Suprapubic skin (tissue), 4 donors: Measurements from ENCODE around the gene ZDHHC17. TPM values are rescaled to one million over a fixed set of nuclear protein-coding genes. Genes with fewer than 3 reads are reported as not detected.

Source experiments
- DNase-seq, 2 donors: peaks; one replicate each; pipeline ENCODE4 v3.0.0-alpha.2; 2019; ENCODE audit warnings: low spot score in 2 of 2
- H3K27ac ChIP-seq: fragments of 200-600 bp; sonication (generic); one replicate; pipeline ENCODE4 v1.5.1; 2019
- H3K27me3 ChIP-seq: fragments of 200-600 bp; sonication (generic); one replicate; pipeline ENCODE4 v1.5.1; 2019
- H3K36me3 ChIP-seq: fragments of 200-600 bp; sonication (generic); one replicate; pipeline ENCODE4 v1.5.1; 2019
- H3K4me1 ChIP-seq: fragments of 200-600 bp; sonication (generic); one replicate; pipeline ENCODE4 v1.5.1; 2019
- H3K4me3 ChIP-seq: fragments of 200-600 bp; sonication (generic); one replicate; pipeline ENCODE4 v1.5.1; 2019; ENCODE audit warnings: mild to moderate bottlenecking
- H3K9me3 ChIP-seq: fragments of 200-600 bp; sonication (generic); one replicate; pipeline ENCODE4 v1.5.1; 2019
- EP300 ChIP-seq: sonication (generic); formaldehyde crosslinking; IDR thresholded peaks from one replicate; pipeline ENCODE4 v1.6.1; 2017; ENCODE audit warnings: antibody characterized with exemption
- POLR2A ChIP-seq, 2 donors: fragments of 450-650 bp; IDR thresholded peaks; one replicate each; pipeline ENCODE4 v1.6.1; 2017; ENCODE audit warnings: antibody characterized with exemption in 2 of 2, mild to moderate bottlenecking in 2 of 2, moderate library complexity in 2 of 2
- POLR2AphosphoS5 ChIP-seq, 3 donors: sonication (generic); formaldehyde crosslinking; IDR thresholded peaks; one replicate each; pipeline ENCODE4 v1.6.1; 2017; ENCODE audit warnings: antibody characterized with exemption in 3 of 3
- WGBS: methylation state at CpG from one replicate; pipeline ENCODE4 v1.1.5; 2018; 5-methylcytosine and 5-hydroxymethylcytosine counted together
- total RNA-seq, 4 donors: library from RNA; depleted of rRNA; stranded (reverse); fragments of >200 nt; gene quantifications; one replicate each; pipeline ENCODE4 v1.1.0, GENCODE V29; 2016
- TF ChIP-seq, protein P1 (sequence below), 2 donors: fragments of 200-600 bp in 1 of 2; fragments of 450-650 bp in 1 of 2; sonication (generic) in 1 of 2; IDR thresholded peaks; one replicate each; pipeline ENCODE4 v1.5.1; 2016 to 2019; ENCODE audit warnings: antibody characterized with exemption in 2 of 2, mild to moderate bottlenecking in 1 of 2, moderate library complexity in 1 of 2

ZDHHC17 gene
- total RNA-seq, 4 donors from 2014 or later, result 10.5 to 54.8 (median 19.9) TPM

DNA sequence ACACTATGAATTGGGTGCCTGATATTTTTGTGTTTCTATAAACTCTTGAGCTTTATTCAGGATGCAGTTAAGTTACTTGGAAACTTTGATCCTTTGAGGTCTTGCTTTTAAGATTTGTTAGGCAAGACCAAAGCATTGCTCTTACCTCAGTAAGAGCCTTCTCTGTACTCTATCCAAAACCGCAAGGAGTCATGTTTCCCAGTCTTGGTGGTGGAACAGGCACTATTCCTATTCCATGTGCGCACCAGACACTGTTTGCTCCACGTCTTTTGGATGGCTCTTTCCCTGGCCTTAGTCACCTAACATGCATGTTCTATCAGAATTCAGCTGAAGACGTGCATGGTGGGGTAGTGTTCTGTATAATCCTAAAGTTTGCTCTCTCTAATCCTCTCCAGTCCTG, 91.4 kb downstream of the ZDHHC17 start:
- Histone ChIP-seq H3K4me3 (no peak overlapping the region), H3K9me3 (no peaks in the 10 kb centered on the region), H3K36me3 (peaks cover 38% of the 10 kb centered on the region), H3K27ac (no peak overlapping the region), H3K27me3 (no peaks in the 10 kb centered on the region), H3K4me1 (no peaks in the 10 kb centered on the region)
- TF ChIP-seq POLR2AphosphoS5 (IDR thresholded peaks at IDR 0.05) (no peak), EP300 (no peak), POLR2A (IDR thresholded peaks at IDR 0.05) (no peak)
- TF ChIP-seq, protein P1, sequence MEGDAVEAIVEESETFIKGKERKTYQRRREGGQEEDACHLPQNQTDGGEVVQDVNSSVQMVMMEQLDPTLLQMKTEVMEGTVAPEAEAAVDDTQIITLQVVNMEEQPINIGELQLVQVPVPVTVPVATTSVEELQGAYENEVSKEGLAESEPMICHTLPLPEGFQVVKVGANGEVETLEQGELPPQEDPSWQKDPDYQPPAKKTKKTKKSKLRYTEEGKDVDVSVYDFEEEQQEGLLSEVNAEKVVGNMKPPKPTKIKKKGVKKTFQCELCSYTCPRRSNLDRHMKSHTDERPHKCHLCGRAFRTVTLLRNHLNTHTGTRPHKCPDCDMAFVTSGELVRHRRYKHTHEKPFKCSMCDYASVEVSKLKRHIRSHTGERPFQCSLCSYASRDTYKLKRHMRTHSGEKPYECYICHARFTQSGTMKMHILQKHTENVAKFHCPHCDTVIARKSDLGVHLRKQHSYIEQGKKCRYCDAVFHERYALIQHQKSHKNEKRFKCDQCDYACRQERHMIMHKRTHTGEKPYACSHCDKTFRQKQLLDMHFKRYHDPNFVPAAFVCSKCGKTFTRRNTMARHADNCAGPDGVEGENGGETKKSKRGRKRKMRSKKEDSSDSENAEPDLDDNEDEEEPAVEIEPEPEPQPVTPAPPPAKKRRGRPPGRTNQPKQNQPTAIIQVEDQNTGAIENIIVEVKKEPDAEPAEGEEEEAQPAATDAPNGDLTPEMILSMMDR (IDR thresholded peaks at IDR 0.05), result no peak
- WGBS, result 82% methylated on average over 4 of the region's 4 CpGs
- DNase-seq, result no peak

DNA sequence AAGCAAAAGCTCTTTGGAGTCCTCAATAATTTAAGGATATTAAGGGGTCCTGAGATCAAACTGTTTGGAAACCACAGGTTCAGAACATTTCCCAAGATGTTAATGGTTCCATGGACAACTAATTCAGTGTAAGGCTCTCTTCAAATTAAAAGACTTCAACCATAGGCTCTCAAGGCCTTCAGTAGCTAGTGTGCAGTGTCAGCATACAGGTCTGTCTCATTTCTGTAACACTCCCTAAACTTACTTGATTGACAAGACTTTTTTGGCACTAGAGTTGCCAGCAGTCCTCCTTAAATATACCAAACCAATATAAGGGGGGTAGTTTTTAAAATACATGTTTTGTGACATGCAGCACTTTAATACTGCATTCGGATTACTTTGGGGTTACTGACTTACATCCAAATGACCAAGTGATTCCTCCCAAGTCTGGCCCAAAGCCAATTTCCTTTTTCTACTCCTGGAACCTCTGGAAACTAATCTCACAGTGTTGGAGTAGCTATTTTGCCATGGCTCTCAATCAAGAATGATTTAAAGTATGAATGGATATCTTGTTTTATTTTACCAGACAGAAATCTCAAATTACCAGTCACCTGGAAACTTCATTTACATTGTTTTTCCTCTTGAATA, 92.2 kb downstream of the ZDHHC17 start:
- DNase-seq, result no peak
- Histone ChIP-seq H3K27me3 (no peaks in the 10 kb centered on the region), H3K27ac (no peak overlapping the region), H3K4me1 (no peaks in the 10 kb centered on the region), H3K36me3 (peaks cover 29% of the 10 kb centered on the region), H3K9me3 (no peaks in the 10 kb centered on the region), H3K4me3 (no peak overlapping the region)
- 96% methylated on average over 1 of the region's 1 CpG for WGBS
- TF ChIP-seq, protein P1 (IDR thresholded peaks at IDR 0.05), result no peak
- TF ChIP-seq EP300 (no peak), POLR2A (IDR thresholded peaks at IDR 0.05) (no peak), POLR2AphosphoS5 (IDR thresholded peaks at IDR 0.05) (no peak)

DNA sequence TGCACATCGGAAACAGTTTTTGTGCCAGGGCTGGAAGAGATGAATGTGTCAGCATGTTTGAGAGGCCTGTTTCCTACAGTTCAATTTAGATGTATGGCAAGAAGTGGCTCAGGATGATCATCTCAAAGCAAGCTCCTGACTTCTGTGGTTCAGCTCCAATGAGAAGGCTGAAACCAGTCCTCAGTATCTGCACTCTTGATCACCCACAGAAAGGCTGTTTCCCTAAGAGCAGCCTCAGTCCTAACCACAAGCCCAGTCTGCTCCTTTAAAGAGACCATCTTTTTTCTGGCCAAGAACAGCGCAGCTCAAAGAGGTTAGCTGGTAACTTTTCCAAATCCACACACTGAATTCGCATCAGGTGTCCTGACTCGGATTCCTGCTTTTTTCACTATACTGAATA, 95.7 kb downstream of the ZDHHC17 start:
- H3K27me3 ChIP-seq, result no peaks in the 10 kb centered on the region
- no peaks in the 10 kb centered on the region for H3K4me1 ChIP-seq
- DNase-seq, result no peak
- no peaks in the 10 kb centered on the region for H3K9me3 ChIP-seq
- TF ChIP-seq POLR2A (IDR thresholded peaks at IDR 0.05) (no peak), EP300 (no peak), POLR2AphosphoS5 (IDR thresholded peaks at IDR 0.05) (no peak)
- TF ChIP-seq, protein P1 (IDR thresholded peaks at IDR 0.05), result no peak
- peaks cover 24% of the 10 kb centered on the region for H3K36me3 ChIP-seq
- no peak overlapping the region for H3K27ac ChIP-seq
- no peak overlapping the region for H3K4me3 ChIP-seq
- 84% methylated on average over 4 of the region's 4 CpGs for WGBS

DNA sequence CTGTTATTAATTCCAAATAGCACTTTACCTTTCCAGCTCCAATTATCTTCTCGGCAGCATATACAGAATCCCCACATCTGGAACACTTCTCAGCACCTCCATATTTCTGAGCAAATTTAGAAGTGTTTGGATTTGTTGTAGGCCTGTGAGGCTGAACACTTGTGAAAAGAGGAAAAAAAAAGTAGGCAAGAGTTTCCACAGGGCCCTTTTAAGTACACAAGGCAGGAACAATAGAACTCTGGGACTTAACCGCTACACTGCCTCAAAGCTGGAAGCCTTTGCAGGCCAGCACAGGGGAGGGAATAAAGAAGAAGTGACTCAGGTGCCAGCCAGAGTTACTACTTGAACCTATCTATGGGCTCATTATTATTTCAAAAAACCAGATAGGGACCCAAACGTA, 96.3 kb downstream of the ZDHHC17 start:
- DNase-seq, result no peak
- H3K4me1 ChIP-seq, result no peaks in the 10 kb centered on the region
- TF ChIP-seq EP300 (no peak), POLR2A (IDR thresholded peaks at IDR 0.05) (no peak), POLR2AphosphoS5 (IDR thresholded peaks at IDR 0.05) (no peak)
- TF ChIP-seq, protein P1 (IDR thresholded peaks at IDR 0.05), result no peak
- H3K4me3 ChIP-seq, result no peak overlapping the region
- peaks cover 22% of the 10 kb centered on the region for H3K36me3 ChIP-seq
- no peaks in the 10 kb centered on the region for H3K27me3 ChIP-seq
- 88% methylated on average over 3 of the region's 3 CpGs for WGBS
- H3K9me3 ChIP-seq, result no peaks in the 10 kb centered on the region
- H3K27ac ChIP-seq, result no peak overlapping the region

DNA sequence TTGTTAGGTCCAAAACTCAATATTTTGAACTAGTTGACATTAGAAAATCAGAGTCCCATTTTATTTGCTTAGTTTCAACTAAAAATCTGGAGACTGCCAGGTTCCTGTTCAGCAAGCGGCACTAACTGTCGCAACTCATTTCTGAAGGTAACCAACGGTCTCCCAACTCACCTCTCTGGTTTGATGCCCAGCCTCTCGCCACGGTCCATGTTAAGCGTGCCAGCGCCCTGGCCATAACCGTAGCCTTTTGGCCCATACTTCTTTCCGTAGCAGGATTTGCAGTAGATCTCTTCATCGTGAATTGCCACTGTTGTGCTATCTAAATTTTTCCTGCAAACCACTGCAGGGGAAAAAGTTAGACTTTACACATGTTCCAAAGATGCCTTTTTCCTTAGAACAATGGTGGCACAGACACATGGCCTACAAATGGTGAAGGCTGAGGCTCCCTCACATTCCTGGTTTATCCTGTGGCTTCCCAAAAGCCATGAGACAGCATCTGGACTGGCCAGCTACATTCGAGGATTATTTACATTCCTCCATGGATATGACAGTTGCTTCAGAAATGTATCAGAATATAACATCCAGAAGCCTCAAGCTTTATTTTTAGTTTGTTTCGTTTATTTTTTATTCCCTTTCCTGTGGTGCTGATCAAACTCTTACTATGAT, 99.2 kb downstream of the ZDHHC17 start:
- Histone ChIP-seq H3K9me3 (no peaks in the 10 kb centered on the region), H3K36me3 (no peaks in the 10 kb centered on the region), H3K4me3 (no peak overlapping the region), H3K27ac (no peak overlapping the region), H3K4me1 (no peaks in the 10 kb centered on the region), H3K27me3 (no peaks in the 10 kb centered on the region)
- 79% methylated on average over 12 of the region's 12 CpGs for WGBS
- DNase-seq, result no peak
- TF ChIP-seq POLR2AphosphoS5 (IDR thresholded peaks at IDR 0.05) (no peak), EP300 (no peak), POLR2A (IDR thresholded peaks at IDR 0.05) (no peak)
- TF ChIP-seq, protein P1 (IDR thresholded peaks at IDR 0.05), result no peak
